Urinary bladder (tissue), 4 donors: ENCODE measurements around the gene MTUS2. TPM values are rescaled to one million over a fixed set of nuclear protein-coding genes. Genes with fewer than 3 reads are reported as not detected.

Experiments
- DNase-seq: peaks from one replicate; pipeline ENCODE4 v3.0.0-alpha.2; 2015; ENCODE audit errors: extremely low spot score
- H3K27ac ChIP-seq: one replicate; pipeline ENCODE4 v1.5.1; 2013; ENCODE audit warnings: low read depth, mild to moderate bottlenecking, moderate library complexity
- H3K36me3 ChIP-seq: one replicate; pipeline ENCODE4 v1.6.1; 2013; ENCODE audit warnings: mild to moderate bottlenecking, moderate library complexity; ENCODE audit not compliant: insufficient read depth
- H3K4me1 ChIP-seq: one replicate; pipeline ENCODE4 v1.6.1; 2013; ENCODE audit warnings: mild to moderate bottlenecking, moderate library complexity; ENCODE audit not compliant: insufficient read depth
- H3K4me3 ChIP-seq: one replicate; pipeline ENCODE4 v1.5.1; 2013; ENCODE audit warnings: low read depth, low read length
- whole genome bisulfite sequencing: extraction: QIAGEN DNeasy Blood & Tissue Kit; methylation state at CpG from one replicate; pipeline ENCODE4 v1.1.7; 2013; 5-methylcytosine and 5-hydroxymethylcytosine counted together
- polyA plus RNA-seq: library from polyadenylated mRNA; stranded (reverse); fragments of 200-250 nt; gene quantifications from one replicate; pipeline ENCODE4 v1.2.3, GENCODE V29; 2013
- total RNA-seq: library from RNA; depleted of rRNA; stranded (reverse); fragments of >200 nt; gene quantifications from one replicate; pipeline ENCODE4 v1.2.3, GENCODE V29; 2014
- donor health status: healthy with polysubstance abuse.
- donor health status: healthy.

Gene MTUS2
- total and polyA plus RNA-seq, 2 donors: 0.25 to 1.4 TPM

GRCh38 chr13:29464105-29464679, 644.1 kb downstream of the MTUS2 start:
- WGBS: 75% methylated on average over 4 of the region's 4 CpGs
- Histone ChIP-seq H3K4me3 (no peak overlapping the region), H3K36me3 (no peaks in the 10 kb centered on the region), H3K4me1 (no peaks in the 10 kb centered on the region), H3K27ac (no peak overlapping the region)
- no peak for DNase-seq

GRCh38 chr13:29465741-29466293, 645.7 kb downstream of the MTUS2 start:
- Histone ChIP-seq H3K27ac (no peak overlapping the region), H3K36me3 (no peaks in the 10 kb centered on the region), H3K4me1 (no peaks in the 10 kb centered on the region), H3K4me3 (no peak overlapping the region)
- 39% methylated on average over 6 of the region's 6 CpGs for WGBS
- DNase-seq: no peak

GRCh38 chr13:29471551-29471950, 651.4 kb downstream of the MTUS2 start:
- DNase-seq: no peak
- Histone ChIP-seq H3K27ac (no peak overlapping the region), H3K4me3 (no peak overlapping the region), H3K4me1 (no peaks in the 10 kb centered on the region), H3K36me3 (no peaks in the 10 kb centered on the region)
- 88% methylated on average over 9 of the region's 9 CpGs for WGBS

- H3K4me3 ChIP-seq: no peak overlapping the region
- no peak for DNase-seq
- WGBS: 53% methylated on average over 6 of the region's 6 CpGs
- no peak overlapping the region for H3K27ac ChIP-seq
- H3K36me3 ChIP-seq: no peaks in the 10 kb centered on the region
- H3K4me1 ChIP-seq: no peaks in the 10 kb centered on the region
Measured at GRCh38 chr13:29472332-29472961, 652.3 kb downstream of the MTUS2 start.

- no peak overlapping the region for H3K4me3 ChIP-seq
- no peaks in the 10 kb centered on the region for H3K4me1 ChIP-seq
- no peak overlapping the region for H3K27ac ChIP-seq
- 76% methylated on average over 4 of the region's 4 CpGs for WGBS
- no peak for DNase-seq
- H3K36me3 ChIP-seq: no peaks in the 10 kb centered on the region
Measured at GRCh38 chr13:29473166-29473565, 653.0 kb downstream of the MTUS2 start.

GRCh38 chr13:29474991-29475390, 654.9 kb downstream of the MTUS2 start:
- no peaks in the 10 kb centered on the region for H3K4me1 ChIP-seq
- H3K4me3 ChIP-seq: no peak overlapping the region
- no peak overlapping the region for H3K27ac ChIP-seq
- no peaks in the 10 kb centered on the region for H3K36me3 ChIP-seq
- no peak for DNase-seq
- 74% methylated on average over 3 of the region's 3 CpGs for WGBS

GRCh38 chr13:29476046-29476445, 655.9 kb downstream of the MTUS2 start:
- no peak for DNase-seq
- Histone ChIP-seq H3K4me1 (no peaks in the 10 kb centered on the region), H3K27ac (no peak overlapping the region), H3K4me3 (no peak overlapping the region), H3K36me3 (no peaks in the 10 kb centered on the region)
- 81% methylated on average over 3 of the region's 3 CpGs for WGBS

- H3K4me1 ChIP-seq: no peaks in the 10 kb centered on the region
- WGBS: 80% methylated on average over 25 of the region's 25 CpGs
- no peak overlapping the region for H3K27ac ChIP-seq
- no peak overlapping the region for H3K4me3 ChIP-seq
- no peak for DNase-seq
- no peaks in the 10 kb centered on the region for H3K36me3 ChIP-seq
Measured at GRCh38 chr13:29479716-29480492, 659.8 kb downstream of the MTUS2 start.

- no peak for DNase-seq
- no peaks in the 10 kb centered on the region for H3K36me3 ChIP-seq
- H3K4me1 ChIP-seq: no peaks in the 10 kb centered on the region
- 88% methylated on average over 11 of the region's 11 CpGs for WGBS
- H3K4me3 ChIP-seq: no peak overlapping the region
- no peak overlapping the region for H3K27ac ChIP-seq
Measured at GRCh38 chr13:29480893-29481525, 660.9 kb downstream of the MTUS2 start.

GRCh38 chr13:29481603-29482002, 661.5 kb downstream of the MTUS2 start:
- 93% methylated on average over 5 of the region's 5 CpGs for WGBS
- no peak for DNase-seq
- Histone ChIP-seq H3K36me3 (no peaks in the 10 kb centered on the region), H3K27ac (no peak overlapping the region), H3K4me1 (no peaks in the 10 kb centered on the region), H3K4me3 (no peak overlapping the region)

- H3K36me3 ChIP-seq: no peaks in the 10 kb centered on the region
- 77% methylated on average over 4 of the region's 4 CpGs for WGBS
- DNase-seq: no peak
- H3K27ac ChIP-seq: no peak overlapping the region
- H3K4me3 ChIP-seq: no peak overlapping the region
- H3K4me1 ChIP-seq: no peaks in the 10 kb centered on the region
Measured at GRCh38 chr13:29482504-29482903, 662.4 kb downstream of the MTUS2 start.

GRCh38 chr13:29483211-29483610, 663.1 kb downstream of the MTUS2 start:
- no peaks in the 10 kb centered on the region for H3K36me3 ChIP-seq
- DNase-seq: no peak
- H3K4me1 ChIP-seq: no peaks in the 10 kb centered on the region
- H3K4me3 ChIP-seq: no peak overlapping the region
- H3K27ac ChIP-seq: no peak overlapping the region
- 90% methylated on average over 15 of the region's 15 CpGs for WGBS

- Histone ChIP-seq H3K27ac (no peak overlapping the region), H3K36me3 (no peaks in the 10 kb centered on the region), H3K4me3 (no peak overlapping the region), H3K4me1 (no peaks in the 10 kb centered on the region)
- 81% methylated on average over 4 of the region's 4 CpGs for WGBS
- DNase-seq: no peak
Measured at GRCh38 chr13:29483623-29484022, 663.5 kb downstream of the MTUS2 start.
